Right cardiac atrium (tissue), 5 donors: ENCODE results near the gene SMYD5. TPM values are rescaled to one million over a fixed set of nuclear protein-coding genes. Genes with fewer than 3 reads are reported as not detected.
A peak's percentile ranks its signal among the peaks of the same experiment; 100 is the strongest.

Source experiments
- ATAC-seq, 2 donors: fragments of 200-7000 bp; cut with Tn5 transposase; one replicate each; pipeline versions ENCODE4 v1.8.0 to v1.9.1; 2020; ENCODE audit warnings: moderate library complexity in 2 of 2, mild to moderate bottlenecking in 1 of 2
- DNase-seq, 3 donors: peaks; one replicate each; pipeline ENCODE4 v3.0.0-alpha.2; 2020
- H3K27ac ChIP-seq: one replicate; pipeline ENCODE4 v1.5.1; 2013; ENCODE audit warnings: mild to moderate bottlenecking, low read length, control low read depth, moderate library complexity
- H3K27me3 ChIP-seq: one replicate; pipeline ENCODE4 v1.6.1; 2013; ENCODE audit not compliant: control insufficient read depth, insufficient read depth
- H3K4me1 ChIP-seq: one replicate; pipeline ENCODE4 v1.6.1; 2013; ENCODE audit warnings: low read length; ENCODE audit not compliant: control insufficient read depth, insufficient read depth
- H3K4me3 ChIP-seq: one replicate; pipeline ENCODE4 v1.5.1; 2013; ENCODE audit warnings: low read length, control low read depth
- H3K9me3 ChIP-seq: one replicate; pipeline ENCODE4 v1.6.1; 2013; ENCODE audit warnings: low read length; ENCODE audit not compliant: control insufficient read depth
- WGBS: extraction: QIAGEN DNeasy Blood & Tissue Kit; methylation state at CpG from one replicate; pipeline ENCODE4 v1.1.7; 2013; 5-methylcytosine and 5-hydroxymethylcytosine counted together
- intact Hi-C, 4 donors: fragments of 100-400 bp; cut with DNase I; formaldehyde crosslinking; loops; one replicate each; pipeline versions ENCODE4 v1.11.0 to v1.14.0; 2022 to 2023
- polyA plus RNA-seq: library from polyadenylated mRNA; stranded (reverse); fragments of 200-250 nt; gene quantifications from one replicate; pipeline ENCODE4 v1.2.3, GENCODE V29; 2013
- total RNA-seq, 4 donors: library from RNA; stranded (reverse); fragmentation: NEBNext Ultra II Directional; extraction: Animal tissue kit (Norgen Biotek cat#: 25700); gene quantifications; one replicate each; pipeline ENCODE4 v1.2.1, GENCODE V29; 2021
- donor health status: healthy with polysubstance abuse.
- donor health status: DM: no; HTN: yes; CAD: no.
- donor health status: DM: no; HTN: no; CAD: no.
- donor health status: DM: no; HTN: yes; CAD: no; lungs with severe emphysema.
- donor health status: DM: yes; HTN: yes; CAD: no.

The SMYD5 gene
- total and polyA plus RNA-seq, 5 donors: 12.9 to 15.3 (median 13.7) TPM

GRCh38 chr2:73269686-73270465 lies 55.8 kb downstream of the SMYD5 start:
- intact Hi-C loops: no loop called here
- no peaks in the 10 kb centered on the region for H3K4me1 ChIP-seq
- ATAC-seq (no peak), DNase-seq (no peak)
- WGBS: 23% methylated on average over 22 of the region's 22 CpGs
- H3K9me3 ChIP-seq: no peaks in the 10 kb centered on the region
- no peak overlapping the region for H3K27ac ChIP-seq
- peak overlapping the region; percentile 1 for H3K4me3 ChIP-seq
- H3K27me3 ChIP-seq: no peaks in the 10 kb centered on the region

DNA sequence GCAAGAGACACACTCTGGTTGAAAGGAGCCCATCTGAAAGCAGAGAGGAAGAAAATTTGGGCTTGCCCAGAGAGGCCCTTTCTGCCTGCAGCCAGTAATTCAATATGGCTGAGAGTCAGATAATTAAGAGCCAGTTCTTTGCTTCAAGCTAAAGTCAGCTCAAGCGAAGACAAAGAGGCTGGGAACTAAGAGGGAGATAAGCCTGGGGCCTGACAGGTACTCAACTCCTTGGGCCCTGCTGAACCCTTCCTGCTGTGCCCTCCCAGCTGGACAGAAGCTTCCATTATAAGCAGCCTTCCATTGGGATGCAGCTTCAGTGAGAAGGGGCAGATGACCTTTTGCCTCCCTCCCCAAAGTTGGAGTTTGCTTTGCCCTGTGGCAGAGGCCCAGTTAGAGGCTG lies 58.2 kb downstream of the SMYD5 start:
- Histone ChIP-seq H3K27ac (no peak overlapping the region), H3K4me1 (no peaks in the 10 kb centered on the region), H3K9me3 (no peaks in the 10 kb centered on the region), H3K4me3 (no peak overlapping the region), H3K27me3 (no peaks in the 10 kb centered on the region)
- ATAC-seq (no peak), DNase-seq (no peak)
- intact Hi-C loops: no loop called here
- WGBS: 65% methylated on average over 1 of the region's 1 CpG

Other genes with a start within 250 kb of the SMYD5 start
- gene SFXN5, start 142.5 kb upstream of the SMYD5 start, total RNA-seq: 10 to 100 TPM; 10.1 to 12.1 (median 10.8) TPM
- gene SFXN5, start 142.5 kb upstream of the SMYD5 start, polyA plus RNA-seq: 7.6 TPM
- 10 to 100 TPM; 23.6 to 27.3 (median 25.9) TPM for gene RAB11FIP5, start 101.3 kb upstream of the SMYD5 start, total RNA-seq
- gene RAB11FIP5, start 101.3 kb upstream of the SMYD5 start, polyA plus RNA-seq: 17.2 TPM
- gene NOTO, start 11.7 kb upstream of the SMYD5 start, total RNA-seq: not detected
- not detected for gene NOTO, start 11.7 kb upstream of the SMYD5 start, polyA plus RNA-seq
- gene PRADC1, start 19.0 kb downstream of the SMYD5 start, total RNA-seq: 10 to 100 TPM; 73.7 to 91.3 (median 82.5) TPM
- 134 TPM for gene PRADC1, start 19.0 kb downstream of the SMYD5 start, polyA plus RNA-seq
- 100 to 1,000 TPM; 190 to 226 (median 213) TPM for gene CCT7, start 20.1 kb downstream of the SMYD5 start, total RNA-seq
- 210 TPM for gene CCT7, start 20.1 kb downstream of the SMYD5 start, polyA plus RNA-seq
- 1 to 10 TPM; 1.8 to 3.5 (median 2.3) TPM for gene FBXO41, start 70.2 kb downstream of the SMYD5 start, total RNA-seq
- 1.8 TPM for gene FBXO41, start 70.2 kb downstream of the SMYD5 start, polyA plus RNA-seq
- gene EGR4, start 79.3 kb downstream of the SMYD5 start, total RNA-seq: not detected
- 0.48 TPM for gene EGR4, start 79.3 kb downstream of the SMYD5 start, polyA plus RNA-seq
- gene ALMS1, start 171.6 kb downstream of the SMYD5 start, total RNA-seq: 10 to 100 TPM in 2 of 4 donors, 1 to 10 TPM in 2; 8.5 to 11.8 (median 10.2) TPM
- 3.3 TPM for gene ALMS1, start 171.6 kb downstream of the SMYD5 start, polyA plus RNA-seq